Measurements from ENCODE around the gene APPL1. TPM values are rescaled to one million over a fixed set of nuclear protein-coding genes. Genes with fewer than 3 reads are reported as not detected.

Gene APPL1
- total RNA-seq, 2 experiments from 2014 or later, result 21.3 to 22.9 TPM

DNA sequence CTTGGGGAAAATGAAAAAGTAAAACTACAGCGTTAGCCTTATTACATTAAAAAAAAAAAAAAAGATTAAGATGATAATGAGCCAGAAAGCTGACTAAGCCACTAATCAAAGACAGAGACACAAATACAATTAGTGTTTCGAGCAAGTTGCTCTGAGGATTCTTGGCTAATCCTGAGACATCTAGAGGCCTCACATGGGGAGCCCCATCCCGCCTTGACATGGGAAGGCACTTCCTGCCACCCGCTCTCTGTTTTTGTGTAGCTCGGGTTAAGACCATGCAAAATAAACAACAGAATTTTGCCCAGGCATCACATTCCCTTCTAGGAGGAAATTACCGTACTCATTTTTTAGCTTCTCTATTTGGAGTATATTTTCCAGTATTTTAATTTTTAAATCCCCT is 43.0 kb upstream of the APPL1 start:
- no peak for ATAC-seq (ENCODE audit: poor library complexity)
- POLR2A ChIA-PET, result no interaction called here
- H3K9me3 ChIP-seq (ENCODE audit: control insufficient read depth in 1 of 2, insufficient read depth in 1 of 2, low read length in 2 of 2), result no peaks in the 10 kb centered on the region
- CTCF ChIA-PET, result no interaction called here
- no peak overlapping the region for H3K27ac Mint-ChIP-seq
- no peak for DNase-seq
- H3K36me3 Mint-ChIP-seq (ENCODE audit: low read depth), result no peaks in the 10 kb centered on the region
- no peaks in the 10 kb centered on the region for H3K4me1 Mint-ChIP-seq (ENCODE audit: low read depth)
- peaks cover 0 to 6% of the 10 kb centered on the region in 2 experiments for H3K27me3 ChIP-seq (ENCODE audit: control insufficient read depth in 1 of 2, insufficient read depth in 2 of 2, low read length in 2 of 2)
- no peak overlapping the region for H3K4me3 ChIP-seq (ENCODE audit: low read length)
- intact Hi-C loops (cut with DNase I, micrococcal nuclease), result no loop called here
- H3K36me3 ChIP-seq (ENCODE audit: insufficient read depth, low read length), result no peaks in the 10 kb centered on the region
- no peak overlapping the region for H3K4me3 Mint-ChIP-seq
- no peaks in the 10 kb centered on the region for H3K9me3 Mint-ChIP-seq
- TF ChIP-seq, protein P1, sequence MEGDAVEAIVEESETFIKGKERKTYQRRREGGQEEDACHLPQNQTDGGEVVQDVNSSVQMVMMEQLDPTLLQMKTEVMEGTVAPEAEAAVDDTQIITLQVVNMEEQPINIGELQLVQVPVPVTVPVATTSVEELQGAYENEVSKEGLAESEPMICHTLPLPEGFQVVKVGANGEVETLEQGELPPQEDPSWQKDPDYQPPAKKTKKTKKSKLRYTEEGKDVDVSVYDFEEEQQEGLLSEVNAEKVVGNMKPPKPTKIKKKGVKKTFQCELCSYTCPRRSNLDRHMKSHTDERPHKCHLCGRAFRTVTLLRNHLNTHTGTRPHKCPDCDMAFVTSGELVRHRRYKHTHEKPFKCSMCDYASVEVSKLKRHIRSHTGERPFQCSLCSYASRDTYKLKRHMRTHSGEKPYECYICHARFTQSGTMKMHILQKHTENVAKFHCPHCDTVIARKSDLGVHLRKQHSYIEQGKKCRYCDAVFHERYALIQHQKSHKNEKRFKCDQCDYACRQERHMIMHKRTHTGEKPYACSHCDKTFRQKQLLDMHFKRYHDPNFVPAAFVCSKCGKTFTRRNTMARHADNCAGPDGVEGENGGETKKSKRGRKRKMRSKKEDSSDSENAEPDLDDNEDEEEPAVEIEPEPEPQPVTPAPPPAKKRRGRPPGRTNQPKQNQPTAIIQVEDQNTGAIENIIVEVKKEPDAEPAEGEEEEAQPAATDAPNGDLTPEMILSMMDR (IDR thresholded peaks at IDR 0.05), result no peak
- H3K4me1 ChIP-seq (ENCODE audit: insufficient read depth, low read length), result no peaks in the 10 kb centered on the region
- peaks cover under 1% of the 10 kb centered on the region for H3K27me3 Mint-ChIP-seq
- H3K27ac ChIP-seq (ENCODE audit: low read depth in 1 of 2, low read length in 2 of 2), result no peak overlapping the region

DNA sequence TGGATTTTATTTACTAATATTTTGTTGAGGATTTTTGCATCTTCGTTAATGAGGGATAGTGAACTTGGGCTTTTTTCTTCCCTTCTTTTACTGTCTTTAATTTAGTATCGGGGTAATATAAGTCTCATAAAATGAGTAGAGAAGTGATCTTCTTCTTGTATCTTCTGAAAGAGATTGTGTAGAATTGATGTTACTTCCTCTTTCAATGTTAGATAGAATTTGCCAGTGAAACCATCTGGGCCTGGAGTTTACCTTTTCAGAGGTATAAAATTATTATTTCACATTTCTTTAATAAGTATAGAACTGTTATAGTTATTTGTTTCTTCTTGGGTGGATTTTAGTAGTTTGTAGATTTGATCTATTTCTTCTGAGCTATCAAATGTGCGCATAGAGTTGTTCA is 35.5 kb upstream of the APPL1 start:
- H3K27me3 Mint-ChIP-seq, result peaks cover 30% of the 10 kb centered on the region

DNA sequence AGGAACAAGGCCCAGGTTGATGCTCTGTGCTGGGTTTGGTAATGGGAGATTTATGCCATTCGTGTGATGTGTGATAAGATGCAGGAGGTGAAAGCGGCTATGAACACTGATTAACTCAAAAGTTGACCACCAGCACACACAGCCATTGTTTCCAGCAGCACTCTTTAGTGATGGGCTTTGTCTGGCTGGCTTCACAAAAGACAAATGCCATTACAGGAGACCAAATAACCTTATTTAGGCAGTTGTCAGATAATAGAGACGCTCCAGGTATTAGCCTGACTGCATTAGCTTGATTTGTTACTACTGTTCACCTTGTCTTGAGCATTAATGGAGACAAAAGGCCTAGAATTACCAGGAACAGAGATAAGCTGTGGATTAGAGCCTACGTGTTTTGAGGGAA is 32.9 kb upstream of the APPL1 start:
- POLR2A ChIA-PET, result no interaction called here
- TF ChIP-seq, protein P1 (IDR thresholded peaks at IDR 0.05), result no peak
- intact Hi-C loops (cut with DNase I, micrococcal nuclease), result no loop called here
- Mint-ChIP-seq H3K4me3 (no peak overlapping the region), H3K27me3 (peaks cover 33% of the 10 kb centered on the region), H3K9me3 (no peaks in the 10 kb centered on the region), H3K27ac (no peak overlapping the region), H3K36me3 (ENCODE audit: low read depth) (no peaks in the 10 kb centered on the region), H3K4me1 (ENCODE audit: low read depth) (no peaks in the 10 kb centered on the region)
- CTCF ChIA-PET, result interaction anchor here (1.3 kb wide), 1 partner anchor 24 kb away, joined by 4 read pairs; no protein-coding TSS in a partner anchor
- Histone ChIP-seq H3K36me3 (ENCODE audit: insufficient read depth, low read length) (no peaks in the 10 kb centered on the region), H3K9me3 (ENCODE audit: control insufficient read depth in 1 of 2, insufficient read depth in 1 of 2, low read length in 2 of 2) (peaks cover 0 to 5% of the 10 kb centered on the region in 2 experiments), H3K27me3 (ENCODE audit: control insufficient read depth in 1 of 2, insufficient read depth in 2 of 2, low read length in 2 of 2) (peaks cover 0 to under 1% of the 10 kb centered on the region in 2 experiments), H3K4me1 (ENCODE audit: insufficient read depth, low read length) (no peaks in the 10 kb centered on the region), H3K27ac (ENCODE audit: low read depth in 1 of 2, low read length in 2 of 2) (no peak overlapping the region), H3K4me3 (ENCODE audit: low read length) (no peak overlapping the region)
- DNase-seq (no peak), ATAC-seq (ENCODE audit: poor library complexity) (no peak)

More for the DNA sequence above, 35.5 kb upstream of the APPL1 start:
- H3K27ac ChIP-seq (ENCODE audit: low read depth in 1 of 2, low read length in 2 of 2), result no peak overlapping the region
- peaks cover 0 to 2% of the 10 kb centered on the region in 2 experiments for H3K27me3 ChIP-seq (ENCODE audit: control insufficient read depth in 1 of 2, insufficient read depth in 2 of 2, low read length in 2 of 2)
- DNase-seq, result no peak
- no peak overlapping the region for H3K4me3 Mint-ChIP-seq
- H3K9me3 Mint-ChIP-seq, result no peaks in the 10 kb centered on the region
- H3K36me3 Mint-ChIP-seq (ENCODE audit: low read depth), result no peaks in the 10 kb centered on the region
- TF ChIP-seq, protein P1 (IDR thresholded peaks at IDR 0.05), result no peak
- intact Hi-C loops (cut with DNase I, micrococcal nuclease), result no loop called here
- no peak for ATAC-seq (ENCODE audit: poor library complexity)
- peaks cover 0 to 3% of the 10 kb centered on the region in 2 experiments for H3K9me3 ChIP-seq (ENCODE audit: control insufficient read depth in 1 of 2, insufficient read depth in 1 of 2, low read length in 2 of 2)
- no peak overlapping the region for H3K27ac Mint-ChIP-seq
- no peaks in the 10 kb centered on the region for H3K4me1 ChIP-seq (ENCODE audit: insufficient read depth, low read length)
- no peak overlapping the region for H3K4me3 ChIP-seq (ENCODE audit: low read length)
- POLR2A ChIA-PET, result no interaction called here
- CTCF ChIA-PET, result no interaction called here
- H3K4me1 Mint-ChIP-seq (ENCODE audit: low read depth), result no peaks in the 10 kb centered on the region
- no peaks in the 10 kb centered on the region for H3K36me3 ChIP-seq (ENCODE audit: insufficient read depth, low read length)

All from CD4-positive, alpha-beta T cell (primary cell).